HG03066 (cell line): ENCODE measurements around the gene SNRPN.
"Not testable (repeated sequence)": the region's sequence is repeated elsewhere in the genome, so short reads cannot be mapped to it uniquely, and the experiment has no call there.

ENCODE experiments used
- ATAC-seq: cut with Tn5 transposase; IDR thresholded peaks from one replicate; pipeline ENCODE4 v1.9.1; 2021; ENCODE audit warnings: low read depth; ENCODE audit not compliant: unreplicated experiment

Gene SNRPN

DNA sequence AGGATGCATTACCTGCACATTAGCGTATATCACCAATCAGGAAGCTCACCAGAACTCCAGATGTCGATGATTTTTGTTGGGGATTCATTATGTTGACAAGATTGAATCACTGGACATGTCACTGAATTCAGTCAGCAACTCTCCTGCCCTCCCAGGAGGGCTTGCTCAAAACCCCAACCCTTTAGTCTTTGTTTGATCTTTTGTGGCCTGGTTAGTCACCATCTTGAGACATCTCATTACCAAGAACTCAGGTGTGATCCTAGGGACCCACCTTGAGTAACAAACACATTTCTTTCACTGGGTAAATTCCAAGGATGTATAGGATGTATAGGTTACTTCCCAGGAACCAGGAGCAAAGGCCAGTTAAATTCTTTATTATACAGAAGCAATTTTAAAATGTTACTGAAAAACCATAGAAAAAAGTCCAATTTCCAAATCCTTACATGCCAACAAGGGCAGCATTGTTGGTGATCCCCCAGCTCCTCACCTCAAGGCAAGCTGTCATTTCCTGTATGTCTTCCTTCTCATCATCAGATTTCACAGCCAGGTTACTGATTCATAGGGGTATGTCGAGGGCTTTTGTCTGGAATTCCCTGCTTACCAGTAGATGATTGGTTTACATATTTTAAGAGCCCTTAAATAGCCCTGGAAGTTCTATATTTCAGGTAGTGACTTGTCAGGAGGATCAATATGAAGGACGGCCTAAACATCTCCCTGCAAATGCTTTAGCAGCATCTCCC lies 11.7 kb downstream of the SNRPN start:
- no peak for ATAC-seq

DNA sequence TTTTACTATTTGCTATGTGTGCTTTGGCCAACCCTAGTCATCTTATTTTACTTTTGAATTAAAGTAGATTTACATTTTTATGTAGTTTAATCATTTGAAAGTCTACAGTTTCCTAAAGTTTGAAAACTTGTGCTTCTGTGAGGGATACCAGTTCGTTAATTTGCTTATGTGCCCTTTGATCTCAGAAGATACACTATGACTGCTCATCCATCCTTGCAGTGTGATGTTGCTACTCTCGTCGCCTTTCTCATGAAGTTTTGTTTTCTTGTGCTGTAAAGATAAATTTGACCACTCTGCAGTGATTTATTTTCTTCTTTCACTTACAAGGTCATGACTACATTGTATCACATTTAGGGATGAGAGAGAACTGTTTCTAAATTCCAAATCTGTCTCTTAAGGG lies 16.3 kb downstream of the SNRPN start:
- no peak for ATAC-seq

DNA sequence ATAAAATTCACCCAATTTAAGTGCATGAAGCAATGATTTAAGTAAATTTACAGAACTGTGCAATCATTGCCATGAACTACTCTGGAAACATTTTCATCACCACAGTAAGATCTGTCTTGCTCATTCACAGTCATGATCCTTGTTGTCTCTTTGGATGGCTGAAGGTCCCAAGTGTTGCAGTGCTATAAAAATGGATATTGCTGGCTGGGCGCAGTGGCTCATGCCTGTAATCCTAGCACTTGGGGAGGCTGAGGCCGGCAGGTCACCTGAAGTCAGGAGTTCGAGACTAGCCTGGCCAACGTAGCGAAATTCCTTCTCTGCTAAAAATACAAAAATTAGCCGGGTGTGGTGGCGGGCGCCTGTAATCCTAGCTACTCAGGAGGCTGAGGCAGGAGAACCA lies 17.0 kb downstream of the SNRPN start:
- ATAC-seq = no peak

DNA sequence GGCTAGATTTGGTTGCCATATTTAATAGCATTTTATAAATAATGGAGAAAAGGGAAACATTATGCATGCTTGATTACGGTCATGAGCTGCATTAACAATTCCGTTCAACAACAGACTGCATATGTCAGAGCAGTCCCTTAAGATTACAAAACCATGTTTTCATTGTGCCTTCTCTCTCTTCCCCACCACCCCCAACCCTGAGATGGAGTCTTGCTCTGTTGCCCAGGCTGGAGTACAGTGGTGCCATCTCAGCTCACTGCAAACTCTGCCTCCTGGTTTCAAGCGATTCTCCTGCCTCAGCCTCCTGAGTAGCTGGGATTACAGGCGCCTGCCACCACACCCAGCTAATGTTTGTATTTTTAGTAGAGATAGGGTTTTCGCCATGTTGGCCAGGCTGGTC lies 17.9 kb downstream of the SNRPN start:
- ATAC-seq = not testable (repeated sequence)

DNA sequence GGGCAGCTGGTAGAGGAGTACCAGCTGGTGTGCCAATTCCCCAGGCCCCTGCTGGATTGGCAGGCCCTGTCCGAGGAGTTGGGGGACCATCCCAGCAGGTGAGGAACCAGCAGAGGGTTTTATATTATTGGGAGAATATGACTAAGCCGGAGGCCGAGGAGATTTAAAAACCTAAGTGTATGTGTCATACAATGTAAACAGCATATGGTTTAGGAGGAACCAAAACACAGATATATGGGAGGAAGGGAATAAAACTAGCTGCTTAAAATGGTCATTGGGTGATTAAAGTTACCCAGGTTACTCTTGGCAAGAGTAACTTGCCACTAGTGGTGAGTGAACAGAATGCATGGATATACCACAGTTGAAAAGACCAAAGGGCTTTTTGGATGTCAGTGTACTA lies 22.1 kb downstream of the SNRPN start:
- ATAC-seq = no peak

DNA sequence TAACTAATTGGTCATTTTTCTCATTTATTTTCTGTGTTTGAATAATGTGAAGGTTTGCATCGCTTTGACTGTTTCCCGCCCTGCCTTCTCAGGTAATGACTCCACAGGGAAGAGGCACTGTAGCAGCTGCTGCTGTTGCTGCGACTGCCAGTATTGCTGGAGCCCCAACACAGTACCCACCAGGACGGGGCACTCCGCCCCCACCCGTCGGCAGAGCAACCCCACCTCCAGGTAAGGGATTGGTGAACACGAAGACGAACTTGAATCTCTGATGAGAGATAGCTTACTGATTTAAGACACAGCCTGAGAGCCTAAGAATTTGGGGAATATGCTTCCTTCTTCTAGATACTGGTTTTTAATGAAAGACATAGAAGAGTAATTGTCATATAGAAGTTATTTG lies 22.9 kb downstream of the SNRPN start:
- ATAC-seq = no peak

DNA sequence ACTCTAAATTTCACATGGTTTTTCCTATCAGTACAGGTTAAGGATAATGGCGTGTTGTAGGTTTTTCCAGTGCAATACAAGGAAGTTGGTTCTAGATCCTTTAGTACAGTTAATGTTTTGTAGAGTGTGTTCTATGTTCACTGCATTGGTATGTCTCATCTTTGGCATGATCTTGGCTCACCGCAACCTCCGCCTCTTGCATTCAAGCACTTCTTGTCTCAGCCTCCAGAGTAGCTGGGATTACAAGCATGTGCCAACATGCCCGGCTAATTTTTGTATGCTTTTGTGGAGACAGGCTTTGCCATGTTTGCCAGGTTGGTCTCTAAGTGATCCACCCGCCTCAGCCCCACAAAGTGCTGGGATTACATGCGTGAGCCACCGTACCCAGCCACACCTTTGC lies 30.4 kb downstream of the SNRPN start:
- no peak for ATAC-seq

DNA sequence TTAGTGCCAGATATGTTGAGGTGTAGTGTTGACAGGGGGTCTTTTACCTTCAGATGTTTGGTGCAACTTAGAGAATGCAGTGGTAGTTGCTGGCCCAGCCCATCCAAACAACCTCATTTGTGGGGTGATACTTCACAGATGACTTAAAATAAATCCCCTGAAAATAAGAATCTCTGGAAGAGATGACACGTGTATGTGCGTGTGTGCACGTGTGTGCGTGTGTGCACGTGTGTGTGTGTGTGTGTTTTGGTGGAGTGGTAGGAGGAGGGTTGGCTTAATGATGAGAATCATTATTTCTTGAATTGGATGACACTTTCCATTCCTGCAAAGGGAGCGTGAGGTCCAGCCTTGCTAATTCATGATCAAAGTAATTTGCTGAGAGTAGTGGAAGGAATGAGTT lies 31.9 kb downstream of the SNRPN start:
- no peak for ATAC-seq

DNA sequence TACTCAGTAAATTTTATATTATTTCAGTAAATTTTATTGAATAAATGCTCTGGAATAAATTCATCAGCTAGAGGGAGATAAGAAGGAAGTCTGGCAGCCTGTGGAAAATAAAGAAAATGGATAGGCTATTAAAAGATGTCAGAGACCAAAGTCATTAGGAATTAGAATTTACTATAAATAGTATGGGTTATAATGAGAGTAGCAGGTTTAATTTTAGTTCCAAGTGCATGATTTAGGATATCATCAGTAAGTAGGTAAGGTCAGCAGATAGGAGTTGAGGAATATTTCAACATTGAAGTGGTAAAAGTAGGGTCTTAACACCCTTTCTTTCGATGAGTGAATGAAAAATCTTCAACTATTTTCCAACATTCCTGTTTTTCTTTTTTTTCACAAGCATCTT lies 64.6 kb downstream of the SNRPN start:
- no peak for ATAC-seq

DNA sequence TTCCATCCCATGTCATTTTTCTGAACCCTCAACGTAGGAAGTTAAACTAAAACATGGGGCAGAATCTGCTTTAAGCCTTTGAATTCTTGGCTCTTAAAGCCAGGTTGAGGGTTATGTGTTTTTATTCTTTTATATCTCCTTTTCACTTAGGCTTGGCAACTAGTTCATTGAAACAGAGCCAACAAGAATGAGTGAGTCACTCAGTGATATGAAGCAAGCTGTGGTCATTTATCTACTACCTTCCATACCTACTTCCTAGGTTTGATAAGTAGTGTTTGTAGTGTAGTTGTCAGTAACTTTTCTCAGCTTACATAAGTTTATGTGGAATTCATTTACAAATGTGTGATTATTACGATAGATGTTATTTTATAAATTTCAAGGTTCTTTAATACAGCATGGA lies 67.4 kb downstream of the SNRPN start:
- no peak for ATAC-seq
